GM20000 (cell line): ENCODE data around the gene AGAP1.
"Not testable (repeated sequence)": the region's sequence is repeated elsewhere in the genome, so short reads cannot be mapped to it uniquely, and the experiment has no call there.

Experiments
- DNase-seq: peaks from one replicate; pipeline ENCODE4 v3.0.0; 2012; ENCODE audit warnings: low spot score
- TF ChIP-seq, protein P1 (sequence below): IDR thresholded peaks from 2 replicates; pipeline ENCODE4 v1.5.1; 2012; ENCODE audit warnings: mild to moderate bottlenecking, control low read depth; ENCODE audit errors: extremely low read depth, missing control alignments

AGAP1 gene

DNA sequence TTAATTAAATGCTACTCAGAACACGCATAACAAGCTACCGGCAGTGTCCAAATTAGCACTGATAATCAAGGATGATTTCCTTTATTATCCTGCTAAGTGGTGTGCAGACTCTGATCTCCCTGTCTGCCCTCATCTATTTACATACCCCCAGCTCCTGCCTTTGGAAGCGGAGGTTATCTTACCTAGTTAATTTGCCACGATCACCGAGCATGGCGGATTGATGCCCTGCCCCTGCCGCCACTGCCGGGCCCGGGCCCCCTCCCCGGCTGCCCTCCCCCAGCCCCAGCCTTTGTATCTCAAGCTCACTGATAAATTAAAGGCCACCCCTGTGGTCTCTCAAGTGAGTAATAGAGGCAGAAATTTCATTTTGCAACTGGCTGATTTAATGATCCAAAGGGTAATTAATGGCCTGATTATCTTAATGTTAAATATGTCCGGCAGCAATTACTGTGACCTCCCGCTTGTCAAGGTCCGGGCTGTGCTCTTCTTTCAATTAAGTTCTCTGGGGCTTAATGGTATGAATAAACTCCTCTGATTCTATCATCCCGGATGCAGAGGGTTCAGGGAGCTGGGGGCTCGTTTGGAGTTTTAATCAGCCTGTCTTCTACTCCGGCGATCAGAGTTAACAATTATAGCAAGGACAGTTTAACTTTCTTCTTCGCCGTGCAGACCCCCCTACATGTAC is 560.9 kb downstream of the AGAP1 start:
- TF ChIP-seq, protein P1, sequence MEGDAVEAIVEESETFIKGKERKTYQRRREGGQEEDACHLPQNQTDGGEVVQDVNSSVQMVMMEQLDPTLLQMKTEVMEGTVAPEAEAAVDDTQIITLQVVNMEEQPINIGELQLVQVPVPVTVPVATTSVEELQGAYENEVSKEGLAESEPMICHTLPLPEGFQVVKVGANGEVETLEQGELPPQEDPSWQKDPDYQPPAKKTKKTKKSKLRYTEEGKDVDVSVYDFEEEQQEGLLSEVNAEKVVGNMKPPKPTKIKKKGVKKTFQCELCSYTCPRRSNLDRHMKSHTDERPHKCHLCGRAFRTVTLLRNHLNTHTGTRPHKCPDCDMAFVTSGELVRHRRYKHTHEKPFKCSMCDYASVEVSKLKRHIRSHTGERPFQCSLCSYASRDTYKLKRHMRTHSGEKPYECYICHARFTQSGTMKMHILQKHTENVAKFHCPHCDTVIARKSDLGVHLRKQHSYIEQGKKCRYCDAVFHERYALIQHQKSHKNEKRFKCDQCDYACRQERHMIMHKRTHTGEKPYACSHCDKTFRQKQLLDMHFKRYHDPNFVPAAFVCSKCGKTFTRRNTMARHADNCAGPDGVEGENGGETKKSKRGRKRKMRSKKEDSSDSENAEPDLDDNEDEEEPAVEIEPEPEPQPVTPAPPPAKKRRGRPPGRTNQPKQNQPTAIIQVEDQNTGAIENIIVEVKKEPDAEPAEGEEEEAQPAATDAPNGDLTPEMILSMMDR, result no peak
- no peak for DNase-seq

DNA sequence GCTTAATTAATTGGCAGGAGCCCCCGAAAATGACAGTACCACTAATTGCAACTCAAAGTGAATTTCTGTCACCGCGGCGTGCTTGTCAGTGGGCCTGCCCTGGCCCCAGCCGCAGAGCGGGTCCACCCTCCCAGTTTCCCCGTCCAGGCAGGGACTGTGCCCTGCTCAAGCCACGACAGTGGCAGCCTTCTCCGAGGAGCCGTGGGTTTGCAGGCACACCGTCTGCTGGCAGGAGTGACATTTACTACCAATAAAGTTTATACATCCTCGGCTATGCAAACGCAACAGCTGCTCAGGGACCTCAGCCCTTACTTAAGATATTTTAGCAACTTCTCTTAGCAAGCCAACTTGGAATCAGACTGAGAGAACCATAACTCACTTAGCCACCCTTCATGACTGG is 561.6 kb downstream of the AGAP1 start:
- DNase-seq, result no peak
- TF ChIP-seq, protein P1, result no peak

DNA sequence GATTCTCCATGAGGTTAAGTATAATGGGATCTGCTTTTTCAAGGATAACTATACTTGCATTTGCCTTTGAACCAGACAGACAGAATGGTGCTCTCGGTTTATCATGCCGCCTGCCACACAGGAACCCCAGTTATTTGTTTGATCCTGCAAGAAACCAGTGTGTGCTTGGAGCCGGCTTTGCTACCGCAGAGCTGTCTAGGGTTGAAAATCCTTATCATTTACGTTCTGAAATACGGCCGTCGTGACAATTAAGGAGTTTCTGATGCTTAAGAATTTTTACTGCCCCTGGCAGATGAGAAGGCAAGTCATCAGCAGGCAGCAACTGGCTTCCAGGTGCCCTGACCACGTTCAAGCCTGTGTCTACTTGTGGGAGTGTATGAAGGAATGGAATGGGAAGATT is 562.3 kb downstream of the AGAP1 start:
- TF ChIP-seq, protein P1, result no peak
- no peak for DNase-seq

DNA sequence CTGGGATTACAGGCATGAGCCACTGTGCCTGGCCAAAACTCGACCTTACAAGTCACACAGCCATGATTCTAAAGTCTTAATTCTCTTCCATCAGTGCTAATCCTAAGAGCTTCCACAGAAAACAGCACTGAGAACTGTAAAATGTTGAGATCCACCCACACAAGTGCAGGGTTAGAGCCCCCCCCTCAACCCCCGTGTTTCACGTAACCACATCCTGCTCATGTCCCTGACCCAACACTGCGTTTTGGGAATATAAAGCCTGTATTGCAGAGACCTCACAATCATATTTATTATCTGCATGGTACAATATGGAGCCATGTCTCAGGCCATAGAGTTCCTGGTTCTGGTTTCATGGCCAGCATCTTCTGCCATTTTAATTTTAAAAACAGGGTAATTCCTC is 563.5 kb downstream of the AGAP1 start:
- no peak for DNase-seq

DNA sequence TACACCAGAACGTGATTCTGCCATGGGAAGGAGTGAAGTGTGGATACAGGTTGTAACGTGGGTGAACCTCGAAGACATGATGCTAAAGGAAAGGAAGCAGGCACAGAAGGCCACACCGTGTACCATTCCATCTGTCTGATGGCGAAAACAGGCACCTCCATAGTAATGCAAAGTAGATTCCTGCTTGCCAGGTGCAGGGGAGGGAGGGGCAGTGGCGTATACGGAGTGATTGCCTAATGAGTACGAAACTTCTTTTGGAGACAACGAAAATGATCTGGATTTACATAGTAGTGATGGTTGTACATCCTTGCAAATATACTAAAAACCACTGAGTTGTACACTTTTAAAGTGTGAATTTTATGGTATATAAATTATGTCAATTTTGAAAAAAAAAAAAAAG is 567.7 kb downstream of the AGAP1 start:
- DNase-seq, result no peak
- TF ChIP-seq, protein P1, result no peak

More for the DNA sequence above, 563.5 kb downstream of the AGAP1 start:
- TF ChIP-seq, protein P1, result no peak

DNA sequence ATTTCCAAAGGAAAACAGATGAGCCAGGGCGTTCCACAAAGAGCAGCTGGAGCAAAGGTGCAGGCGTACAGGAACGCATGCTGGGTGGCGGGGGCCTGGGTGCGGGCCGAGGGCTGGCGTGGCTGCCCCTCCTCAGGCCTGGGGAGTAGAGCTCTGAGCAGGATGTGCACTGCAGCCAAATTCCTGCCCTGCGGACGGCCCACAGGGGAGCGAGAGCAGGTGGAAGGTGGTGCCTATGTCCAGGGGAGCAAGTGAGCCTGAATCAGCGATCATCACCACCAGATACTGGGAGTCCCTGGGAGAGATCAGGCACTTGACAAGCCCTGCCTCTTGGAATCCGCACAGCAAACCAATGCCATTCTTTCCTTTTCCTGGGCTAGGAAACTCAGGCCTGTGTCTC is 568.1 kb downstream of the AGAP1 start:
- TF ChIP-seq, protein P1, result no peak
- no peak for DNase-seq

DNA sequence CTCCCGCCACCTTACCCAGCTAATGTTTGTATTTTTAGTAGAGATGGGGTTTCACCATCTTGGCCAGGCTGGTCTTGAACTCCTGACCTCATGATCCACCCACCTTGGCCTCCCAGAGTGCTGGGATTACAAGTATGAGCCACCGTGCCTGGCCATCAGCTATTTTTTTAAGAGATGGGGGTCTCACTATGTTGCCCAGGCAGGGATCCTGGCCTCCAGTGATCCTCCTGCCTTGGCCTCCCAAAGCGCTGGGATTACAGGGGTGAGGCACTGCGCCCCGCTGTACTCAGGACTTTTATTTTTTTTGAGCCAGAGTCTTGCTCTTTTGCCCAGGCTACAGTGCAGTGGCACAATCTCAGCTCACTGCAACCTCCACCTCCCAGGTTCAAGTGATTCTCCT is 569.0 kb downstream of the AGAP1 start:
- not testable (repeated sequence) for DNase-seq

DNA sequence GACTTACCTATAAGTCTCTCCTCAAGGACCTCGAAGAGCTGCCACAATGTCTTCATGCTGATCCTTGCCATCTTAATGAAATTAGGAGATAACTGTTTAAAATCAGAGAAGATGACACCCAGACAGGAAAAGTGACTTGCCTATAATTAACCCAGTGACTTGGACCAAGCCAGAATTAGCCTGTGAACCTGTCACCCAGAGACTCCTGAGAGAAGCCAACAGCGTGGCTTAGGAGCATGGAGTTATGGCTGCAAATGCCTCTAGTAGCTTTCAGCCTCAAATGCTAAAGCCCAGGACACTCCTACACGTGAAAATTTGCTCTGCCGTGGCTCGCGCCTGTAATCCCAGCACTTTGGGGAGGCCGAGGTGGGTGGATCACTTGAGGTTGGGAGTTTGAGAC is 570.2 kb downstream of the AGAP1 start:
- DNase-seq, result no peak
- TF ChIP-seq, protein P1, result no peak
